PC-3 (cell line): ENCODE results near the gene TSPEAR. TPM values are rescaled to one million over a fixed set of nuclear protein-coding genes. Genes with fewer than 3 reads are reported as not detected.
"Not testable (repeated sequence)": the region's sequence is repeated elsewhere in the genome, so short reads cannot be mapped to it uniquely, and the experiment has no call there.

ENCODE experiments used
- ATAC-seq: fragments of 200-7000 bp; cut with Tn5 transposase; 2 replicates; pipeline ENCODE4 v1.9.1; 2020; ENCODE audit warnings: mild to moderate bottlenecking, moderate library complexity
- BruUV-seq: library from RNA; stranded (reverse); fragments of 400-500 nt; replicated peaks from 2 replicates; lab custom pipeline; 2021; lab: Mats Ljungman, UMichigan
- CTCF ChIA-PET: fragments of 300-600 bp; sonication (Branson Sonifier 250); formaldehyde crosslinking; loops from one replicate; lab custom pipeline; 2022; ENCODE audit warnings: antibody characterized with exemption; lab: Charles Lee
- POLR2A ChIA-PET: fragments of 300-600 bp; sonication (Branson Sonifier 250); formaldehyde crosslinking; loops from one replicate; lab custom pipeline; 2022; ENCODE audit warnings: antibody characterized with exemption; ENCODE audit not compliant: unreplicated experiment; lab: Charles Lee
- DNase-seq: peaks from one replicate; pipeline ENCODE4 v3.0.0-alpha.2; 2015
- H2AFZ ChIP-seq: fragments of 300-600 bp; sonication (generic); 2 replicates; pipeline ENCODE4 v1.6.0; 2016; ENCODE audit warnings: antibody characterized with exemption, low read length
- H3F3A ChIP-seq: fragments of 300-600 bp; sonication (generic); one replicate; pipeline ENCODE4 v1.6.0; 2017; ENCODE audit warnings: antibody characterized with exemption, low read length, control low read depth, mild to moderate bottlenecking; ENCODE audit not compliant: unreplicated experiment
- H3K27ac ChIP-seq: fragments of 300-600 bp; sonication (generic); 2 replicates; pipeline ENCODE4 v1.5.1; 2016; ENCODE audit warnings: mild to moderate bottlenecking, low read length
- H3K27me3 ChIP-seq: fragments of 300-600 bp; sonication (generic); 2 replicates; pipeline ENCODE4 v1.6.1; 2016; ENCODE audit warnings: low read length, mixed read lengths
- H3K36me3 ChIP-seq: fragments of 300-600 bp; sonication (generic); 2 replicates; pipeline ENCODE4 v1.6.1; 2016; ENCODE audit warnings: low read depth, mixed run types, low read length, mixed read lengths
- H3K4me1 ChIP-seq: fragments of 300-600 bp; sonication (generic); 2 replicates; pipeline ENCODE4 v1.5.1; 2016; ENCODE audit warnings: low read length; ENCODE audit not compliant: insufficient read depth
- H3K4me2 ChIP-seq: fragments of 300-600 bp; sonication (generic); 2 replicates; pipeline ENCODE4 v1.6.0; 2016; ENCODE audit warnings: low read length
- H3K4me3 ChIP-seq: fragments of 300-600 bp; sonication (generic); 2 replicates; pipeline ENCODE4 v1.5.1; 2016; ENCODE audit warnings: mild to moderate bottlenecking, low read length, mixed read lengths
- H3K79me2 ChIP-seq: fragments of 300-600 bp; sonication (generic); 2 replicates; pipeline ENCODE4 v1.6.1; 2017; ENCODE audit warnings: low read length, mixed read lengths
- H3K9ac ChIP-seq: fragments of 300-600 bp; sonication (generic); 2 replicates; pipeline ENCODE4 v1.6.0; 2016; ENCODE audit warnings: mild to moderate bottlenecking, low read length
- H3K9me2 ChIP-seq: fragments of 300-600 bp; sonication (generic); replicated peaks from 2 replicates; pipeline ENCODE4 v1.6.1; 2016; ENCODE audit warnings: mixed run types, low read length, mixed read lengths
- H3K9me3 ChIP-seq: fragments of 300-600 bp; sonication (generic); 2 replicates; pipeline ENCODE4 v1.6.1; 2016; ENCODE audit warnings: low read length, mixed read lengths
- H4K20me1 ChIP-seq: fragments of 300-600 bp; sonication (generic); 2 replicates; pipeline ENCODE4 v1.6.1; 2016; ENCODE audit warnings: low read length, mixed read lengths
- CTCF ChIP-seq: fragments of 300-600 bp; sonication (generic); conservative IDR thresholded peaks from 2 replicates; pipeline ENCODE4 v1.5.1; 2017; ENCODE audit warnings: antibody characterized with exemption, low read depth, mild to moderate bottlenecking, low read length
- EZH2 ChIP-seq: fragments of 300-600 bp; sonication (generic); IDR thresholded peaks from one replicate; pipeline ENCODE4 v1.6.1; 2017; ENCODE audit warnings: antibody characterized with exemption, mild to moderate bottlenecking, low read length; ENCODE audit not compliant: unreplicated experiment
- EZH2phosphoT487 ChIP-seq: fragments of 300-600 bp; sonication (generic); IDR thresholded peaks from 2 replicates; pipeline ENCODE4 v1.6.1; 2018; ENCODE audit warnings: mild to moderate bottlenecking, antibody characterized with exemption, low read length, borderline replicate concordance
- intact Hi-C: fragments of 100-400 bp; cut with micrococcal nuclease; formaldehyde crosslinking; loops from 2 replicates; pipeline ENCODE4 v1.9.0; 2023
- total RNA-seq: library from RNA; depleted of rRNA; stranded (reverse); fragments of >200 nt; gene quantifications from 2 replicates; pipeline ENCODE4 v1.2.3, GENCODE V29; 2014

TSPEAR gene
- total RNA-seq, 1 experiment from 2014 or later = 2.1 TPM

GRCh38 chr21:44630440-44630839 is 80.9 kb downstream of the TSPEAR start:
- Histone ChIP-seq H2AFZ (no peak overlapping the region), H3K79me2 (no peaks in the 10 kb centered on the region), H3K27ac (no peak overlapping the region), H4K20me1 (no peaks in the 10 kb centered on the region), H3K4me1 (no peaks in the 10 kb centered on the region), H3K4me2 (no peak overlapping the region), H3K9me3 (0 out of 2 replicates have a peak, but pooled peaks cover 7% of the 10 kb centered on the region), H3K36me3 (no peaks in the 10 kb centered on the region), H3K9ac (no peak overlapping the region), H3K9me2 (no peaks in the 10 kb centered on the region), H3K4me3 (no peak overlapping the region), H3F3A (no peaks in the 10 kb centered on the region), H3K27me3 (no peaks in the 10 kb centered on the region)
- TF ChIP-seq CTCF (no peak), EZH2phosphoT487 (no peak), EZH2 (no peak)
- ATAC-seq (no peak), DNase-seq (no peak)
- intact Hi-C loops = no loop called here
- ChIA-PET CTCF (no interaction called here), POLR2A (interaction anchor here (0.6 kb wide), 1 partner anchor 112 kb away, joined by 4 read pairs; no protein-coding TSS in a partner anchor)
- no TSS peak for BruUV-seq

GRCh38 chr21:44628707-44629391 is 82.5 kb downstream of the TSPEAR start:
- Histone ChIP-seq H3K9ac (no peak overlapping the region), H3K4me3 (no peak overlapping the region), H3K27ac (no peak overlapping the region), H3F3A (no peaks in the 10 kb centered on the region), H3K9me3 (0 out of 2 replicates have a peak, but pooled peaks cover 7% of the 10 kb centered on the region), H4K20me1 (no peaks in the 10 kb centered on the region), H3K4me1 (no peaks in the 10 kb centered on the region), H2AFZ (no peak overlapping the region), H3K4me2 (no peak overlapping the region), H3K36me3 (no peaks in the 10 kb centered on the region), H3K79me2 (no peaks in the 10 kb centered on the region), H3K9me2 (no peaks in the 10 kb centered on the region), H3K27me3 (no peaks in the 10 kb centered on the region)
- BruUV-seq = no TSS peak
- TF ChIP-seq CTCF (no peak), EZH2phosphoT487 (no peak), EZH2 (no peak)
- POLR2A ChIA-PET = no interaction called here
- ATAC-seq (no peak), DNase-seq (no peak)
- intact Hi-C loops = no loop called here
- CTCF ChIA-PET = no interaction called here

- POLR2A ChIA-PET, H3K4me2 ChIP-seq, ATAC-seq, DNase-seq, BruUV-seq, H3K36me3 ChIP-seq, H3K9me2 ChIP-seq, H3K4me1 ChIP-seq, H4K20me1 ChIP-seq, H3K27me3 ChIP-seq, H3K27ac ChIP-seq, H2AFZ ChIP-seq, H3K9ac ChIP-seq, intact Hi-C loops, H3F3A ChIP-seq, H3K79me2 ChIP-seq, H3K4me3 ChIP-seq, CTCF ChIA-PET: not testable (repeated sequence)
- peaks cover 12% of the 10 kb centered on the region for H3K9me3 ChIP-seq
These were observed 83.5 kb downstream of the TSPEAR start for GRCh38 chr21:44627831-44628233.

- POLR2A ChIA-PET, H3K9ac ChIP-seq, H3K27ac ChIP-seq, DNase-seq, H2AFZ ChIP-seq, H3K4me3 ChIP-seq, H3K79me2 ChIP-seq, intact Hi-C loops, ATAC-seq, H3K27me3 ChIP-seq, BruUV-seq, H3K36me3 ChIP-seq, H3K4me2 ChIP-seq, H4K20me1 ChIP-seq, H3K4me1 ChIP-seq, CTCF ChIA-PET, H3K9me2 ChIP-seq, H3F3A ChIP-seq: not testable (repeated sequence)
- peaks cover 10% of the 10 kb centered on the region for H3K9me3 ChIP-seq
These were observed 84.1 kb downstream of the TSPEAR start for GRCh38 chr21:44627181-44627822.
